ENCODE data around the gene TMEM63C.

DNA sequence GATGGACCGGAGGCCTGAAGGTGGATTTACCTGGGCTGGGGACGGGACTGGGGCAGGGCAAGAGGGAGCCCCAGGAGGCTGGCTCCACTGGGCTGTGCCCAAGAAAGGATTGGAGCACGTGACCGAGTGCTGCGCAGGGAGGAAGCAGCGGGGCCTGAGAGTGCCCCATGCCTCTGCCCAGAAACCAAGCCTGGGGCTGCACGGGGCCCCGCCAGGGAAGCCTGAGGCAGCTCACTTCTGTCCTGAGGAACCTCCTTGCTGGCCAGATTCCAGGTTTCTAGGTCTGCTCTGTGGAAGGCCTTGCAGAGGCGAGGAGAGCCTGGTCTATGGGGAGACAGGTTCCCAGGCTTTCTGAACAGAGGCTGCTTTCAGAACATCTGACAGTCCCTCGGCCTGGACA, 79.0 kb downstream of the TMEM63C start:
- TF ChIP-seq POLR2AphosphoS5 (IDR thresholded peaks at IDR 0.05) (no peak), CTCF (IDR thresholded peaks at IDR 0.05) (no peak), POLR2A (IDR thresholded peaks at IDR 0.05) (no peak), EP300 (IDR thresholded peaks at IDR 0.05) (no peak)
